Left ventricle myocardium inferior (tissue), 1 donor: ENCODE measurements around the gene GLYR1. TPM values are rescaled to one million over a fixed set of nuclear protein-coding genes. Genes with fewer than 3 reads are reported as not detected.

Source experiments
- DNase-seq: peaks from one replicate; pipeline ENCODE4 v3.0.0-alpha.2; 2020
- H3K27ac ChIP-seq: fragments of 200-600 bp; replicated peaks from 2 replicates; pipeline ENCODE4 v1.8.0; 2021
- H3K27me3 ChIP-seq: fragments of 200-600 bp; 2 replicates; pipeline ENCODE4 v1.8.0; 2021; ENCODE audit warnings: low read depth
- H3K36me3 ChIP-seq: fragments of 200-600 bp; 2 replicates; pipeline ENCODE4 v1.8.0; 2021
- H3K4me1 ChIP-seq: fragments of 200-600 bp; 2 replicates; pipeline ENCODE4 v1.8.0; 2021
- H3K4me3 ChIP-seq: fragments of 200-600 bp; 2 replicates; pipeline ENCODE4 v1.8.0; 2021; ENCODE audit warnings: mild to moderate bottlenecking, moderate library complexity
- H3K9me3 ChIP-seq: fragments of 200-600 bp; replicated peaks from 2 replicates; pipeline ENCODE4 v1.8.0; 2021
- CTCF ChIP-seq: fragments of 200-600 bp; IDR thresholded peaks from 2 replicates; pipeline ENCODE4 v1.8.0; 2021; ENCODE audit warnings: antibody characterized with exemption, mild to moderate bottlenecking, borderline replicate concordance
- intact Hi-C: fragments of 100-400 bp; cut with micrococcal nuclease; formaldehyde crosslinking; loops from one replicate; pipeline ENCODE4 v1.11.0; 2022
- total RNA-seq: library from RNA; stranded (reverse); fragmentation: NEBNext Ultra II Directional; extraction: Animal tissue kit (Norgen Biotek cat#: 25700); gene quantifications from one replicate; pipeline ENCODE4 v1.2.1, GENCODE V29; 2021
- donor health status: DM: no; HTN: yes; CAD: no; lungs with severe emphysema.

Gene GLYR1
- total RNA-seq, 1 donor from 2014 or later = 86.7 TPM

- no peaks in the 10 kb centered on the region for H3K4me1 ChIP-seq
- H3K9me3 ChIP-seq = no peaks in the 10 kb centered on the region
- no peaks in the 10 kb centered on the region for H3K27me3 ChIP-seq
- no peak overlapping the region for H3K27ac ChIP-seq
- DNase-seq = no peak
- no peak overlapping the region for H3K4me3 ChIP-seq
- no peak for TF ChIP-seq CTCF
- intact Hi-C loops = no loop called here
- H3K36me3 ChIP-seq = no peaks in the 10 kb centered on the region
Observed at GRCh38 chr16:4777339-4778049, 69.6 kb downstream of the GLYR1 start.

GRCh38 chr16:4776141-4776705 lies 70.9 kb downstream of the GLYR1 start:
- no peaks in the 10 kb centered on the region for H3K36me3 ChIP-seq
- intact Hi-C loops = no loop called here
- no peak overlapping the region for H3K27ac ChIP-seq
- no peak for DNase-seq
- no peak for TF ChIP-seq CTCF
- no peaks in the 10 kb centered on the region for H3K9me3 ChIP-seq
- H3K4me1 ChIP-seq = no peaks in the 10 kb centered on the region
- H3K27me3 ChIP-seq = no peaks in the 10 kb centered on the region
- H3K4me3 ChIP-seq = no peak overlapping the region

GRCh38 chr16:4775005-4775404 lies 72.1 kb downstream of the GLYR1 start:
- Histone ChIP-seq H3K27ac (no peak overlapping the region), H3K9me3 (no peaks in the 10 kb centered on the region), H3K27me3 (no peaks in the 10 kb centered on the region), H3K4me3 (no peak overlapping the region), H3K36me3 (no peaks in the 10 kb centered on the region), H3K4me1 (no peaks in the 10 kb centered on the region)
- intact Hi-C loops = no loop called here
- no peak for DNase-seq
- no peak for TF ChIP-seq CTCF

GRCh38 chr16:4772351-4772750 lies 74.7 kb downstream of the GLYR1 start:
- DNase-seq = no peak
- no peaks in the 10 kb centered on the region for H3K36me3 ChIP-seq
- no peak for TF ChIP-seq CTCF
- H3K27me3 ChIP-seq = no peaks in the 10 kb centered on the region
- H3K4me1 ChIP-seq = peaks cover 15% of the 10 kb centered on the region
- no peak overlapping the region for H3K4me3 ChIP-seq
- H3K27ac ChIP-seq = no peak overlapping the region
- H3K9me3 ChIP-seq = no peaks in the 10 kb centered on the region
- intact Hi-C loops = no loop called here

- intact Hi-C loops = no loop called here
- no peak overlapping the region for H3K27ac ChIP-seq
- no peaks in the 10 kb centered on the region for H3K27me3 ChIP-seq
- peaks cover 20% of the 10 kb centered on the region for H3K4me1 ChIP-seq
- H3K36me3 ChIP-seq = no peaks in the 10 kb centered on the region
- no peaks in the 10 kb centered on the region for H3K9me3 ChIP-seq
- TF ChIP-seq CTCF = no peak
- no peak overlapping the region for H3K4me3 ChIP-seq
- no peak for DNase-seq
Observed at GRCh38 chr16:4771646-4772045, 75.4 kb downstream of the GLYR1 start.
